MM.1S (cell line): ENCODE data around the gene GALR2.
A peak's percentile ranks its signal among the peaks of the same experiment; 100 is the strongest.

Experiments used
- DNase-seq: peaks from one replicate; pipeline ENCODE4 v3.0.0-alpha.2; 2015
- H2AFZ ChIP-seq: fragments of 300-600 bp; sonication (generic); 2 replicates; pipeline ENCODE4 v1.6.0; 2016; ENCODE audit warnings: antibody characterized with exemption, low read length
- H3F3A ChIP-seq: fragments of 300-600 bp; sonication (generic); 2 replicates; pipeline ENCODE4 v1.6.1; 2016; ENCODE audit warnings: mild to moderate bottlenecking, antibody characterized with exemption, low read length, moderate library complexity, mixed read lengths; ENCODE audit not compliant: insufficient read depth
- H3K27ac ChIP-seq: fragments of 300-600 bp; sonication (generic); 2 replicates; pipeline ENCODE4 v1.5.1; 2016; ENCODE audit warnings: mild to moderate bottlenecking, low read length
- H3K27me3 ChIP-seq: fragments of 300-600 bp; sonication (generic); replicated peaks from 2 replicates; pipeline ENCODE4 v1.6.0; 2016; ENCODE audit warnings: low read length; ENCODE audit not compliant: insufficient read depth
- H3K36me3 ChIP-seq: fragments of 300-600 bp; sonication (generic); replicated peaks from 2 replicates; pipeline ENCODE4 v1.6.1; 2016; ENCODE audit warnings: mild to moderate bottlenecking, low read length, mixed read lengths; ENCODE audit not compliant: insufficient read depth
- H3K4me1 ChIP-seq: fragments of 300-600 bp; sonication (generic); 2 replicates; pipeline ENCODE4 v1.6.1; 2016; ENCODE audit warnings: low read length, mixed read lengths
- H3K4me2 ChIP-seq: fragments of 300-600 bp; sonication (generic); 2 replicates; pipeline ENCODE4 v1.6.0; 2016; ENCODE audit warnings: low read depth, low read length
- H3K4me3 ChIP-seq: fragments of 300-600 bp; sonication (generic); 2 replicates; pipeline ENCODE4 v1.5.1; 2016; ENCODE audit warnings: low read length, mixed read lengths
- H3K79me2 ChIP-seq: fragments of 300-600 bp; sonication (generic); 2 replicates; pipeline ENCODE4 v1.6.1; 2016; ENCODE audit warnings: mixed run types, low read length, mixed read lengths
- H3K9ac ChIP-seq: fragments of 300-600 bp; sonication (generic); 2 replicates; pipeline ENCODE4 v1.6.1; 2016; ENCODE audit warnings: low read length, mixed read lengths
- H3K9me2 ChIP-seq: fragments of 300-600 bp; sonication (generic); replicated peaks from 2 replicates; pipeline ENCODE4 v1.6.1; 2016; ENCODE audit warnings: mild to moderate bottlenecking, low read length, mixed read lengths; ENCODE audit not compliant: insufficient read depth
- H3K9me3 ChIP-seq: fragments of 300-600 bp; sonication (generic); replicated peaks from 2 replicates; pipeline ENCODE4 v1.6.1; 2016; ENCODE audit warnings: mild to moderate bottlenecking, low read length, mixed read lengths; ENCODE audit not compliant: insufficient read depth
- H4K20me1 ChIP-seq: fragments of 300-600 bp; sonication (generic); 2 replicates; pipeline ENCODE4 v1.6.1; 2016; ENCODE audit warnings: mild to moderate bottlenecking, low read length, moderate library complexity, mixed read lengths; ENCODE audit not compliant: insufficient read depth
- EZH2 ChIP-seq: fragments of 300-600 bp; sonication (generic); optimal IDR thresholded peaks from 2 replicates; pipeline ENCODE3; 2017; ENCODE audit warnings: low read depth, mild to moderate bottlenecking, antibody characterized with exemption, low read length, mixed read lengths
- EZH2phosphoT487 ChIP-seq: fragments of 300-600 bp; sonication (generic); IDR thresholded peaks from 2 replicates; pipeline ENCODE4 v1.6.1; 2018; ENCODE audit warnings: antibody characterized with exemption, low read length
- TF ChIP-seq, protein P1 (sequence below): fragments of 300-600 bp; sonication (generic); IDR thresholded peaks from 2 replicates; pipeline ENCODE4 v1.5.1; 2016; ENCODE audit warnings: antibody characterized with exemption, low read length, mixed read lengths

Gene GALR2

DNA sequence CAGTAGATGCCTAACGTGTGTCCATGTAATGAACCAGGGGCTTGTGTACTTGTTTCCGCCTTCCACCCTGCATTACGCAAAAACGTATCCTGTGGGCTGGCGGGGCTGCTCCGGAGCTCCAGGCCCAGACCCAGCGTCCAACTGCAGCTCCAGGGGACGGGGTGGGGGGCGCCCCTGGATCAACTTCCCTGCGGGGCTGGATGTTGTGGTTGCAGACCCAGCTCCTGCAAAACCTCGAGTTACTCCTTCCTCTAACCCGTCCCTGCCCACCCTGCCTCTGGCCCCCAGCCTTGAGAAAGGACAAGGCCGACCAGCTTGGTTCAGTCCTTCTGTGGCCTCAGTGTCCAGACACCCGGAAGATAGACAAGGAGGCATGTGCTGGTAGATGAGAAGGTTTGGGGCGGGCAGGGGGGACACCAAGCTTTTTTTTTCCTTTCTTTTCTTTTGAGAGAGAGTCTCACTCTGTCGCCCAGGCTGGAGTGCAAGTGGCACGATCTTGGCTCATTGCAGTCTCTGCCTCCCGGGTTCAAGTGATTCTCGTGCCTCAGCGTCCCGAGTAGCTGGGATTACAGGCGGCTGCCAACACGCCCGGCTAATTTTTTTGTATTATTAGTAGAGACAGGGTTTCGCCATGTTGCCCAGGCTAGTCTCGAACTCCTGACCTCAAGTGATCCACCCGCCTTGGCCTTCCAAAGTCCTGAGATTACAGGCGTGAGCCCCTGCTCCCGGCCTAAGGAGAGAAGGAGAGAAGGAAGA lies 29.7 kb downstream of the GALR2 start:
- no peaks in the 10 kb centered on the region for H3K9me3 ChIP-seq
- peak overlapping the region; percentile 94 for H2AFZ ChIP-seq
- peak overlapping the region; percentile 73; the same call in 1 of the 2 replicates for H3K9ac ChIP-seq
- no peaks in the 10 kb centered on the region for H3K27me3 ChIP-seq
- peaks cover 17% of the 10 kb centered on the region for H3K79me2 ChIP-seq
- H3K4me3 ChIP-seq = peak overlapping the region; percentile 80
- H3K27ac ChIP-seq = no peak overlapping the region
- H3K9me2 ChIP-seq = no peaks in the 10 kb centered on the region
- TF ChIP-seq, protein P1, sequence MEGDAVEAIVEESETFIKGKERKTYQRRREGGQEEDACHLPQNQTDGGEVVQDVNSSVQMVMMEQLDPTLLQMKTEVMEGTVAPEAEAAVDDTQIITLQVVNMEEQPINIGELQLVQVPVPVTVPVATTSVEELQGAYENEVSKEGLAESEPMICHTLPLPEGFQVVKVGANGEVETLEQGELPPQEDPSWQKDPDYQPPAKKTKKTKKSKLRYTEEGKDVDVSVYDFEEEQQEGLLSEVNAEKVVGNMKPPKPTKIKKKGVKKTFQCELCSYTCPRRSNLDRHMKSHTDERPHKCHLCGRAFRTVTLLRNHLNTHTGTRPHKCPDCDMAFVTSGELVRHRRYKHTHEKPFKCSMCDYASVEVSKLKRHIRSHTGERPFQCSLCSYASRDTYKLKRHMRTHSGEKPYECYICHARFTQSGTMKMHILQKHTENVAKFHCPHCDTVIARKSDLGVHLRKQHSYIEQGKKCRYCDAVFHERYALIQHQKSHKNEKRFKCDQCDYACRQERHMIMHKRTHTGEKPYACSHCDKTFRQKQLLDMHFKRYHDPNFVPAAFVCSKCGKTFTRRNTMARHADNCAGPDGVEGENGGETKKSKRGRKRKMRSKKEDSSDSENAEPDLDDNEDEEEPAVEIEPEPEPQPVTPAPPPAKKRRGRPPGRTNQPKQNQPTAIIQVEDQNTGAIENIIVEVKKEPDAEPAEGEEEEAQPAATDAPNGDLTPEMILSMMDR = no peak
- TF ChIP-seq EZH2phosphoT487 (no peak), EZH2 (no peak)
- H3K4me1 ChIP-seq = peaks cover 5% of the 10 kb centered on the region; the same call in 1 of the 2 replicates
- H3K36me3 ChIP-seq = no peaks in the 10 kb centered on the region
- DNase-seq = no peak
- no peaks in the 10 kb centered on the region for H3F3A ChIP-seq
- H4K20me1 ChIP-seq = no peaks in the 10 kb centered on the region
- H3K4me2 ChIP-seq = peak overlapping the region; percentile 97

DNA sequence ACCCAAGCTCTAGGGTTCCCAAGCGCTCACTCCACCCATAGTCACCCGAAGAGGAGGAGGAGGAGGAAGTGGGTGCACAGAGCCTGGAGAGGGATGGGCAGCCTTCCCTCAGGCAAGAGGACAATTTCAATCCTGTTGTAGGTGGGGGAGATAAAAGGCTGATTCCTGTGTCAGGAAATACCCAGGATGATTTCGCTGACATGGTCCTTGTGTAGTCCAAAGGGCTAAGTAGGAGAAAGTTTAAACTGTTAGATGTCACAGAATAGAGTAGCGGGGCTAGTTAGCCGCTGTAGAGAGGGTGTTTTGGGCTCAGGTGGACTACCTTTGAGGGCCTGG lies 30.3 kb downstream of the GALR2 start:
- no peak overlapping the region for H3K4me2 ChIP-seq
- peaks cover 5% of the 10 kb centered on the region; the same call in 1 of the 2 replicates for H3K4me1 ChIP-seq
- H3K9me3 ChIP-seq = no peaks in the 10 kb centered on the region
- no peaks in the 10 kb centered on the region for H3F3A ChIP-seq
- H3K79me2 ChIP-seq = peaks cover 17% of the 10 kb centered on the region
- H3K36me3 ChIP-seq = no peaks in the 10 kb centered on the region
- no peak overlapping the region for H3K27ac ChIP-seq
- H2AFZ ChIP-seq = no peak overlapping the region
- TF ChIP-seq EZH2 = no peak
- TF ChIP-seq, protein P1 = no peak
- TF ChIP-seq EZH2phosphoT487 = no peak
- no peaks in the 10 kb centered on the region for H4K20me1 ChIP-seq
- H3K4me3 ChIP-seq = no peak overlapping the region
- H3K27me3 ChIP-seq = no peaks in the 10 kb centered on the region
- DNase-seq = no peak
- no peak overlapping the region for H3K9ac ChIP-seq
- H3K9me2 ChIP-seq = no peaks in the 10 kb centered on the region

DNA sequence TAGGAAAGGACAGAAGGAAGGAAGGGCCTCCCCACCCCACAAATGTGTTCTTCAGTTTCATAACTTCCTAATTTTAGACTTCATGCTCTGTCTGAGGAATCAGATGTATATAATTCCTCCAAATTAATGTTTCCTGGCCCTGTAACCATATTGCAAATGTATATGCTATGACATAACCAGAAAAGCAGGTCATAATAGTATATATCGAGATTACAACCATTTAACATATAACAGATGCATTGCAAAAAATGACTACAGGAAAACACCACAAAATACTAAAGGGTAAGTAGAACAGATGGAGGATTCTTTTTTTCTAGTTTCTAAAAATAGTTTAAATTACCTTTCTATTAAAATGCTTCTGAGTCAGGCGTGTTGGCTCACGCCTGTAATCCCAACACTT lies 32.1 kb downstream of the GALR2 start:
- no peaks in the 10 kb centered on the region for H3K36me3 ChIP-seq
- H3F3A ChIP-seq = no peaks in the 10 kb centered on the region
- no peaks in the 10 kb centered on the region for H3K27me3 ChIP-seq
- H3K9me2 ChIP-seq = no peaks in the 10 kb centered on the region
- no peaks in the 10 kb centered on the region for H3K9me3 ChIP-seq
- peaks cover 15% of the 10 kb centered on the region for H3K79me2 ChIP-seq
- no peak overlapping the region for H3K4me2 ChIP-seq
- no peak for DNase-seq
- H3K4me3 ChIP-seq = no peak overlapping the region
- TF ChIP-seq EZH2 (no peak), EZH2phosphoT487 (no peak)
- TF ChIP-seq, protein P1 = no peak
- peaks cover 5% of the 10 kb centered on the region; the same call in 1 of the 2 replicates for H3K4me1 ChIP-seq
- no peaks in the 10 kb centered on the region for H4K20me1 ChIP-seq
- no peak overlapping the region for H3K27ac ChIP-seq
- H2AFZ ChIP-seq = no peak overlapping the region
- H3K9ac ChIP-seq = no peak overlapping the region
